Measurements from ENCODE around the gene MCOLN2.

Gene MCOLN2

GRCh38 chr1:84940481-84940880 is 56.4 kb downstream of the MCOLN2 start:
- H3K4me1 ChIP-seq: no peaks in the 10 kb centered on the region
- no peaks in the 10 kb centered on the region for H3K36me3 ChIP-seq
- no peak for DNase-seq
- no peaks in the 10 kb centered on the region for H3K9me3 ChIP-seq
- no peaks in the 10 kb centered on the region for H3K27me3 ChIP-seq
- no peak overlapping the region for H3K4me3 ChIP-seq (ENCODE audit: low read depth, low read length)
- TF ChIP-seq CTCF (IDR thresholded peaks at IDR 0.05; ENCODE audit: low read depth, low read length): no peak

DNA sequence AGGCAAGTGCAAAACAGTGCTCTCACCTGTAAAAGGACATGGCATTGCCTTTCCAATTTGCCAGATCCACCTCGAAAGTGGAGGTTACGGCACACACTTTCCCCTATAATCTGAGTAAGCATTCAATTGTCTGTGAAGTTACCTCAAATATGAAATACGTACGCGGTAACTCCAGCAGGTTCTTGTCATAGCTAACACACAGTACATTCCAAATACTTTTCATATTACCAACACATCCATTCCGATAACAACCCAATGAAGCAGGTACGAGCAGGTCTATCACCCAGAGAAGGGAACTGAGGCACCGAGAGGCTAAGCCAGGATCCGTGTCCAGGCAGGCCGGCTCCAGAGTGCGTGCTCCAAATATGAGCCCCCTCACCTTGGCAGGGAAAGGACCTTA is 57.2 kb downstream of the MCOLN2 start:
- no peak for TF ChIP-seq CTCF (IDR thresholded peaks at IDR 0.05; ENCODE audit: low read depth, low read length)

DNA sequence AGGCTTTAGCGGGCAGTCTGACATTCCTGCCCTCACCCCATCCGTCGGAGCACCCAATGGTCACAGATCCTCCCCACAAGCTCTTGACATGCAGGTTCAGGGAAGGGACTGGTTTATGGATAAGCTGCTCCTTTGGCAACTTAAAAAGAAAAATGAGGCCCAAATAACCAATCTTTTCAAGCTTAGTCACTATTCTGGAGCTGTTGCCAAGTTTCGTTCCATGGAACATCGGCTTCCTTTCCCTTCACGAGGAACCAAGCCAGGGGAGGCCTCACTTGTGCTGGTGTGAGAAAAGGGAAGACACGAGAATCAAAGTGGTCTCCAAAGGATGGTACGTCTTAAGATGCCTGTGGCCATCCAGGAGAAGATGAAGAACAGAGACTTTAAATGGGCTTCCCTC is 57.8 kb downstream of the MCOLN2 start:
- Histone ChIP-seq H3K4me1 (no peaks in the 10 kb centered on the region), H3K4me3 (ENCODE audit: low read depth, low read length) (no peak overlapping the region), H3K27me3 (no peaks in the 10 kb centered on the region), H3K9me3 (no peaks in the 10 kb centered on the region), H3K36me3 (no peaks in the 10 kb centered on the region)
- DNase-seq: no peak
- no peak for TF ChIP-seq CTCF (IDR thresholded peaks at IDR 0.05; ENCODE audit: low read depth, low read length)

More for the DNA sequence above, 57.2 kb downstream of the MCOLN2 start:
- Histone ChIP-seq H3K27me3 (no peaks in the 10 kb centered on the region), H3K36me3 (no peaks in the 10 kb centered on the region), H3K9me3 (no peaks in the 10 kb centered on the region), H3K4me1 (no peaks in the 10 kb centered on the region), H3K4me3 (ENCODE audit: low read depth, low read length) (no peak overlapping the region)
- DNase-seq: no peak

DNA sequence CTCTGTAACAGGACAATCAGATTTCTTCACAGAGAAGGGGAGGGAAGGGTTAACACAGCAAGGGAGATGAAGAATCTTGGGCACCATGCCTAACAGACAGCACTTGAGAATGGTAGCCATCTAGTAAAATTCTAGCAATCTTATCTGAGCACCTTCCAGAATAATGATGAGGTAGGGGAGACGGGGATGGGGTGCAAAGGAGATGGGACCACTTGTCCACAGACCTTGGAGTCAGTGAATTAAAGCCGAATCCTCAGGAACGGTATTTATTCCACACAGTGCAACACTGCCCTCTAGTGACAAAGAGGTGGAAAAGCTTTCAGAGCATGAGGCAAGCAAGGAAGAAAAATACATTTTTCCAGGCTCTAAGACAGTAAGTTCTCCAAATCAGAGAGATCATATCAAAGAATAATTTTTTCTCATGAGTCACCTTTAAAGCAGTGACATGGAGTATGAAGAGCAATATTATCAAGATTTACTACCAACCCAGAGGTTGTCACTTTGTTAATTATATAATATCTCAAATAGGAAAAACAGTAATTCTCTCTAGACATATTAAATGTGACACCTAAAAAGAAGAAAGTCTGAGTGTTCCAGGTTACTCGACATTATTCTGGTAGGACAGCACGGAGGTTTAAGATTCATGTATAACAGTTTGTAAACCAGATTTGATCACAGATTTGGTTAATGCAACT is 60.6 kb downstream of the MCOLN2 start:
- H3K27me3 ChIP-seq: no peaks in the 10 kb centered on the region
- no peaks in the 10 kb centered on the region for H3K9me3 ChIP-seq
- no peaks in the 10 kb centered on the region for H3K4me1 ChIP-seq
- TF ChIP-seq CTCF (IDR thresholded peaks at IDR 0.05; ENCODE audit: low read depth, low read length): peak; percentile 78
- H3K36me3 ChIP-seq: no peaks in the 10 kb centered on the region
- no peak overlapping the region for H3K4me3 ChIP-seq (ENCODE audit: low read depth, low read length)
- DNase-seq: peak; percentile 12

GRCh38 chr1:84933011-84933611 is 63.8 kb downstream of the MCOLN2 start:
- H3K36me3 ChIP-seq: no peaks in the 10 kb centered on the region
- DNase-seq: no peak
- no peaks in the 10 kb centered on the region for H3K4me1 ChIP-seq
- H3K27me3 ChIP-seq: no peaks in the 10 kb centered on the region
- H3K9me3 ChIP-seq: no peaks in the 10 kb centered on the region
- no peak overlapping the region for H3K4me3 ChIP-seq (ENCODE audit: low read depth, low read length)
- no peak for TF ChIP-seq CTCF (IDR thresholded peaks at IDR 0.05; ENCODE audit: low read depth, low read length)

DNA sequence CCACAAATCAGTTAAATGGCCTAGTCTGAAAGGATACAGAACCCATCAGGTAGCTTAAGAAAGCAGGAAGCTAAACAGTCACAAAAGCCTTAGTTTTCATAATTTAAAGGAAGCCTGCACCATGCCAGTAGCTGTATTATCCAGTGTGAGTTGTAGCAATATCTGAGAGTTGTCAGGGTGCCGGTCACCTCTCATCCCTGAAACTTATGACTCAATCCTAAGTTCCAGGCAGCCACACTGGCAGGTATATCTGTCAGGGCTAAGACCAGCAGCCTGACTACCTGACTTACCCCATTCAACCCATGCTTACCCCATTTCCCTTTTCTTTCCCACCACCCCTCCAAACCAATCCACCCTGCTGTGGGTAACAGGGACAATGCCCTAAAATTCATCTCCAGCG is 66.1 kb downstream of the MCOLN2 start:
- no peaks in the 10 kb centered on the region for H3K4me1 ChIP-seq
- H3K4me3 ChIP-seq (ENCODE audit: low read depth, low read length): no peak overlapping the region
- H3K27me3 ChIP-seq: no peaks in the 10 kb centered on the region
- TF ChIP-seq CTCF (IDR thresholded peaks at IDR 0.05; ENCODE audit: low read depth, low read length): no peak
- no peaks in the 10 kb centered on the region for H3K36me3 ChIP-seq
- no peak for DNase-seq
- H3K9me3 ChIP-seq: no peaks in the 10 kb centered on the region

All from BE2C (cell line).